Subcutaneous adipose tissue (tissue), 4 donors: ENCODE measurements around the gene OPRD1. TPM values are rescaled to one million over a fixed set of nuclear protein-coding genes. Genes with fewer than 3 reads are reported as not detected.

Experiments
- CTCF ChIP-seq: fragments of 450-650 bp; IDR thresholded peaks from one replicate; pipeline ENCODE4 v1.5.1; 2016; ENCODE audit warnings: low read depth, mild to moderate bottlenecking, control low read depth, antibody characterized with exemption, moderate library complexity
- total RNA-seq, 4 donors: library from RNA; depleted of rRNA; stranded (reverse); fragments of >200 nt; gene quantifications; one replicate each; pipeline ENCODE4 v1.1.0, GENCODE V29; 2016

OPRD1 gene
- total RNA-seq, 4 donors from 2014 or later: not detected

GRCh38 chr1:28804071-28804470 lies 7.9 kb upstream of the OPRD1 start:
- no peak for TF ChIP-seq CTCF

GRCh38 chr1:28807046-28807445 lies 4.9 kb upstream of the OPRD1 start:
- no peak for TF ChIP-seq CTCF

GRCh38 chr1:28807986-28808385 lies 4.0 kb upstream of the OPRD1 start:
- no peak for TF ChIP-seq CTCF

GRCh38 chr1:28811369-28811765 lies 603 bp upstream of the OPRD1 start:
- TF ChIP-seq CTCF: no peak

- no peak for TF ChIP-seq CTCF
Observed at GRCh38 chr1:28812669-28813468, 899 bp downstream of the OPRD1 start.

DNA sequence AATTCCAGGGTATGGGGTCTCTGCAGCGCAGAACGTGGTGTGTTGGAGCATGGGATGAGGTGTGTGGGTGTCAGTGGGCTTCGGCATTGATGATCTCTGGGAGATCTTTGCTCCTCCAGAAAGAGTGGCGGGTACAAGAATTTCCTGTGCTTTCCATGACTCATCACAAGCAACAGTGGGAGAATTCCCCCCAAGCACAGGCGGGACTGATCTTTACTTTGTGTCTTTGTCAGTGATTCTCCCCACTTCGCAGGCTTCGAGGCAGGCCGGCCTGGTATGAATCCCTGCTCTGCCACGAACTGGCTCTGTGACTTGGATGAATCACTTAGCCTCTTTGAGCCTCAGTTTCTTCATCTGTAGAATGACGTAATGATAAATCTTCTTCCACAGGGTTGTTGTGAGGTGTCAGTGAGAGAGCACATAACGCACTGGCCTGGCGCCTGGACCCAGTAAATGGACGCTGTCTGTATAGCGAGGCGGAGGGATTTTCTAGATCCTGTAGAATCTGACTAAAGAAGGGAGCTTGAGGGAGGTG lies 2.0 kb downstream of the OPRD1 start:
- no peak for TF ChIP-seq CTCF

GRCh38 chr1:28815533-28816185 lies 3.7 kb downstream of the OPRD1 start:
- no peak for TF ChIP-seq CTCF
